ENCODE results near the gene RBM23.
A peak's percentile ranks its signal among the peaks of the same experiment; 100 is the strongest.
"Not testable (repeated sequence)": the region's sequence is repeated elsewhere in the genome, so short reads cannot be mapped to it uniquely, and the experiment has no call there.

RBM23 gene

DNA sequence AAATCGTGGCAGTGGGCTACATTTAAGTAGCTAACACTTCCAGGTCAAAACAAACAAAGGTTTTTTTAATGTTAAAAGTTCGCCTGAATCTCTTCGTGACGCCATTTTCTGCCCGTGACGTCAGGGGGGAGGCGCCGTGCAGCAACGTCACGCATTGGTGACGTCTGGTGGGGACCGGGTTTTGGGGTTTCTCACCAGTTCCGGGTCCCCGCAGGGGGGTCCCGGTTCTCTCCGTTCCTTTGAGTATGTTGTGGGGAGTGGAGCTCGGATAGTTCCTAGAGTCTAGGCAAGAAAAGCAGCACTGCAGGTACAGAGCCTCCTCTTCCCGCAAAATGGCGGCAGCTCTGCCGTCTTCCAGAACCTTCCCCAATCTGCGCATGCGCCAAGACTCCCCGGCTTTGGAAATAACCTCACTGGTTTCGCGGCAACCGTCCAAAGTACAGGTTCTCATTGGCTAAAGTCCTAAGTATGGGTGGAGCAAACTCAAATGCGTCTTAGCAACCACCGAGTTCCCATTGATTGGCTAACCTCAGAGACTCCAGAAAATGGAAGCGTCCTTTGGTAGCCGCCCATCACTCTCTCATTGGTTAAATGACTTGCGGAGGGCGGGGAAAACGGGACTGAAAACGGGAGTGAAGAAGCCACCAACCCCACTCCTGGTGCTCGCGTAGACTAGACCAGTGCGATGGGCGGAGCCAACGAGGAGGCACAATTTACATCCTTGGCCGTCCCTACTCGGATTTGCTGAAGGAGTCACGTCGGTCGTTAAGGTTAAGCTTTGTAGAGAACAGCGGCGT is at the start of gene RBM23:
Gene RBM23 (minus strand): TSS at position 346 of the 797 bp plus-strand sequence.
- peak; percentile 99 to 100 for DNase-seq

DNA sequence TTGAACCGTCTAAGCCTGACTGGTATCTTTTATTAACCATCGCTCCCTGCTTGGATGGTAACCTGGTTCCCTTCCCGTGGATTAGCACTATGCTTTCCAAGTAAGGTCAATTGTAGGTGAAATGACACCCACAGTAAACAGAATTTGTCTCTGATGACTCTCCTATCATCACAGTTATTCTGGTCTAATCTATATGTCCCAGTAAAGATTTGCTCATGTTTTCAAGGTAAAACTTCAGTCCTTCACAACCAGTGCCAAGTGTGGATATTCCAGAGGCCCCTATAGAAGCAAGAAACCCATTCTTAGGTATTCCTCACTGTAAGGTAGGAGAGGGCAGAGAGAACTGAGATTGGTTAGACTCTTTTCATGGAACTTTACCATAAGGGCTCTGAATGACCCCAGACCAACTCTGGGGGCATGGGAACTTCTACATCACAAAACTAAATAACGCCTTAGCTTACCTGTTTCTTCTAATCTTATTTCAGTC is 47.9 kb upstream of the RBM23 start:
- DNase-seq, result no peak

DNA sequence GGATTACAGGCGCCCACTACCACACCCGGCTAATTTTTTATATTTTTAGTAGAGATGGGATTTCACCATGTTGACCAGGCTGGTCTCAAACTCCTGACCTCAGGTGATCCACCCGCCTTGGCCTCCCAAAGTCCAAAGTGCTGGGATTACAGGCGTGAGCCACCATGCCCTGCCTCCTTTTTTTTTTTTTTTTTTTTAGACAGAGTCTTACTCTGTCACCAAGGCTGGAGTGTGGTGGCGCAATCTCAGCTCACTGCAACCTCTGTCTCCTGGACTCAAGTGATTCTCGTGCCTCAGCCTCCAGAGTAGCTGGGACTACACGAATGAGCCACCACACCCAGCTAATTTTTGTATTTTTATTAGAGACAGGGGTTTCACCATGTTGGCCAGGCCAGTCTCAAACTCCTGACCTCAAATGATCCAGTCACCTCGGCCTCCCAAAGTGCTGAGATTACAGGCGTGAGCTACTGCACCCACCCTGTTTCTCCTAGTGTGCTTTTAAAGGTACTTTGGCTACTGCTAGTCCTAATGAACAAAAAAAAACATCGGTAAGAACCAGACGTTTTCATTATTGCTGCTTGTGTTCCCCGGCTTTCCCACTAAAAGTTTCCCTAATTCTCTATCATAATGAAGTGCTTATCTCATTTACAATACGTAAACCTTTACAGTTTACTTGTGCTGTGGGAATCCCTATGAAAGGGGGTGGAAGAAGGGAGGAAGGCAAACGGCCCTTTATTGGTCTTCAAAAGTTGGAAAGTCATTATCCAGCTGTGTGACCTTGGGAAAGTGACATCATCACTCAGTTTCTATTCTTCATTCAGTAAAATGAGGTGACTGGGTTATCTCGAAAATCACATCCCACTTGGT is 47.2 kb upstream of the RBM23 start:
- not testable (repeated sequence) for DNase-seq

DNA sequence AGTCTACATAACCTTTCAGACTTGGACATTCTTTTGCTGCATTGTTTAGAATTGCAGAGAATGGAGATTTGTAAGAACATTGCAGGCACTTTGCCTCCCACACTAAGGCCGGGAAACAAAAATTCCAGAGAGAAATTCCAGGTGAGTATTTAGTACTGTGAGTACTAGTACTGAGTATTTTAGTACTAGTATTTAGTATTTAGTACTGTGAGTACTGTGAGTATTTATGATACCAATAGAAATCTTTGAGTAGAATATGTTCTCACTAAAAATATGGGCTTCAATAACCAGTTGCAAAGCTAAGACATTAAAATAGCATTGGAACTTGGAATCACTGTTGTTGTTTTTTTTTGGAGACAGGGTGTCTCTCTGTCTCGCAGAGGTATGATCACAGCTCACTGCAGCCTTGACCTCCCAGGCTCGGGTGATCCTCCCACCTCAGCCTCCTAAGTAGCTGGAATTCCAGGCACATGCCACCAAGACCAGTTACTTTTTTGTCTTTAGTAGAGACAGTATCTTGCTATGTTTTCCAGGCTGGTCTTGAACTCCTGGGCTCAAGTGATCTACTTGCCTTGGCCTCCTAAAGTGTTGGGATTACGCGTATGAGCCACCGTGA is 43.2 kb upstream of the RBM23 start:
- no peak for DNase-seq

DNA sequence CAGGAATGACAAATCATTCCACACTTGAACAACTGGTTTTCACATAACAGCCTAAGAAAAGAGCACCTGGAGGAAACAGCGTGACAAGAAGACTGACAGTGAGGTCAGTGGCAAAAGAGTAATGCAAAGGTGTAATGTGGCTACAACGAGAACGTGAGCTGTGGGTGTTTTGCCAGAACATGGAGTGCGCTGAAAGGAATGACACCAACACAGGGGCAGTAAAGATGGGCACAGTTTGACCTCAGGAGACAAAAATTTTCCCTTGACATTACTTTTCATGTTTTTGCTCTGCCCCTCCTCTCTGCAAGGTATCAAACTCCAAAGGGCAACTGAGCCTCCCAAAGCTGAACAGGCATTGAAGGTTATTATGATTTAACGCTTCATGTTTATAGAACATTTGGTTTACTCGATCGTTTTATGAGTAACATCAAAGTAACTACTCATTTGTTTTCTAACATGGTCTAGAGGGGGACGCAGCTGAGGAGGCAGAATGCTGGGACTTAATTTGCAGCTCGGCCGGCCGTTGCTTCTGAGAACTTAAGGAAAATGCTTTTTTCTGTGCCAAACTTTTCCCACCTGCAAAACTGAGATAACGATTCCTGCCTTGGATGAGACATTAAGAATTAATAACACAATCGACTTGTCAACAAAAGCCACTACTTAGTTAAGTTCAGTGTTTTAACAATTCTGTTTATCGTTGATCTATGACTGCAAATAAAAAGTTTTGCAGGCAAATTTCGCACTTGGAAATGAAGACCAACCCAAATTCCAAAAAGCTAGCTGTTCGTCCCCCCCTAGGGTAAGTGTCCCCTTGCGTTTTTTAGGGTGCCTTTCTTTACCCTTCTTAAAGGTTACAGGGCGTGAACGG is 37.0 kb upstream of the RBM23 start:
- DNase-seq, result no peak

DNA sequence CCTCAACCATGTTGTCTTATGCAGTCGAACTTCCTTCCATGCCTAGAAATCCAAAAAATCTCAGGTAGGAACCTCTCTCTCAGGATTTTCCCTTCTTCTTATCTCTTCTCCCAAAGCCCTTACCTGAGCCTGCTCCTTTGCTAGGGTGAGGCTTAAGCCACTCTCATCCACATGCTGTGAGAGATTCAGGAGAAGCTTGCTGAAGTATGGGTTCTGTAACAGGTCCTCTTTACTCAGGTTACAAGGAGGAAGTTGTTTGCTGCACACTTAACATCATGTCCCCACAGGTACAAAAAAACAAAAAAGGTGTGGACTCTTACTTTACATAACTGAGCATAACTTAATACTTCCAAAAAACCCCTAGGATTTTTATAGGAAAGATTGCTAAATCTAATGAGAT is 33.5 kb upstream of the RBM23 start:
- DNase-seq, result no peak

DNA sequence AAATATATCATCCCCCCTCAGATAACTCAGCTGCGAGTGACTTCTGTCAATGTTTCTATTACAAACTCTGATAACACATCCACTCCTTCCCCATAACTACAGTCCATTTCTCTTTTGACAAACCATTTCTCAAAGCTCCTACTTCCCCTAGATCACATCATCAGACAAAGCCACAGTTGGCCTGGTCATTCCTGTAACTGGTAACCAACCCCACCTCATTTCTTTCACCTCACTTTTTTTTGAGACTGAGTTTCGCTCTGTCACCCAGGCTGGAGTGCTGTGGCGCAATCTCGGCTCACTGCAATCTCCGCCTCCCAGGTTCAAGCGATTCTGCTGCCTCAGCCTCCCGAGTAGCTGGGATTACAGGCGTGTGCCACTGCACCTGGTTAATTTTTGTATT is 32.8 kb upstream of the RBM23 start:
- DNase-seq, result not testable (repeated sequence)

DNA sequence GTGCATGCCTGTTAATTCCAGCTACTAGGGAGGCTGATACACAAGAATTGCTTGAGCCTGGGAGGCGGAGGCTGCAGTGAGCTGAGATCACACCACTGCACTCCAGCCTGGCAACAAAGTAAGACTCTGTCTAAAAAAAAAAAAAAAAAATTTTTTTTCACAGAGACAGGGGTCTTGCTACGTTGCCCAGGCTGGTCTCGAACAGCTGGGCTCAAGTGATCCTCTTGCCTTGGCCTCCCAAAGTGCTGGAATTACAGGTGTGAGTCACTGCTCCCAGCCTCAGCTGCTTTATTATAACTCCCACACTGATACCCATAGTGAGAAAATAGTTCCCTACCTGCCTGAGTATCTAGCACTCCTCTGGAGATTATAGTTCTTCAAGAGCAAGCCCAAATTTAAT is 26.7 kb upstream of the RBM23 start:
- no peak for DNase-seq

DNA sequence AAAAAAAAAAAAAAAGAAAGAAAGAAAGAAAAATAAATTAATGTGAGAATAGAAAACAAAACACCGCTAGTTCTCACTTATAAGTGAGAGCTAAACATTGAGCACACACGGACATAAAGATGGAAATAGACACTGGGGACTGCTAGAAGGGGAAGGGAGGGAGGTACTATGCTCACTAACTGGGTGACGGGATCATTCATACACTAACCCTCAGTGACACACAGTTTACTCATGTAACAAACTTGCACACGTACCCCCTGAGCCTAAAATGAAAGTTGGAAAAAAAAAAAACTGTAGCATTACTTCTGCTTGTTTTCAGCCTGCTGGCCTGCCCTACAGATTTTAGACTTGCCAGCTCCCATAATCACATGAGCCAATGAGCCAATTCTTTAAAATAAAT is 20.7 kb upstream of the RBM23 start:
- no peak for DNase-seq

DNA sequence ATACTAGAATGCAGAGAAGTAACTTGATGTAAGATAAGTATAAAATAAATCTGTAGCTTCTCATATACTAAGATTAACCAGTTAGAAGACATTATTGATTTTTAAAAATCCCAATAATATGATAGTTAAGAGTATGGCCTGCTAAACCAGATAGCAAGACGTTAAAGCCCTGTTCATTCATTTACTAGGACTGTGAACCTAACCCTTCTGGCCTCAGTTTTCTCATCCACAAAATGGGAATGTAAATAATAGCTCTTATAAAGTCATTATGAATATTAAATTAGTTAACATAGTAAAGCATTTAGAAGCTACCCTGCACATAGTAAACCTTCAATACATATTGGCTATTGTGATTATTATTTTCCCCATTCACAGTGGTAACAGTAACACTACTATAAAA is 16.2 kb upstream of the RBM23 start:
- DNase-seq, result no peak

DNA sequence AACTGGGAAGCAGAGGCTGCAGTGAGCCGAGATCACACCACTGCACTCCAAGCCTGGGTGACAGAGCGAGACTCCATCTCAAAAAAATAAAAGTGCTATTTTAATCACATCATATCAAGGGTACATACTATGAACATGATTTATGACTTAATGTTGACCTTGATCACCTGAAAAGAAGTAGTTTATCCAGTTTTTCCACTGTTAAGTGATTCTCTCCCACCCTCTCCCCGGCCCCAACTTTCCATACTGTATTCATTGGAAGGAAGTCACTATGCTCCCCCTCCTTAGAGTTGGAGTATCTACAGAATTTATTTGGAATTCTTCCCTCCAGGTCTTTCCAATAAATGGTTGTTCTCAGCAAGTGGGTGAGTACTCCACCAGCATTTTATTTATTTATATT is 13.2 kb upstream of the RBM23 start:
- no peak for DNase-seq

DNA sequence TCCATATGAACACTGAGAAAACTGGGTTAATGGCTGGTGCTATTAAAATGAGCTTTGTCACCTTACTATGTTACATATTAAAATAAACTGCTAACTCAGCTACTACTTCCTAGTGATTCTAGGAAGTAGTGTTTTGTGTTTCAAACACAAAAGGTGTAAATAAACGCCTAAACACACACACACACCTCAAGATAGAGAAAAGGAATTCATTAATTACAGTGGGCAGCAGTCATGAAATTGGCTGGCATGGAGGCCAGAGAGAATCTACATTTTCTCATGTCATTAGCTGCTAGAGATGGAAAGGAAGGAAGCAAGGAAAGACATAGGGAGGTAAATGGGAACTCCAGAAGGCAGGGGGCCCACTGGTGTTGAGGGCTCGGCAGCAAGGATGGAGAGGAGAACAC is 11.0 kb upstream of the RBM23 start:
- DNase-seq, result no peak

DNA sequence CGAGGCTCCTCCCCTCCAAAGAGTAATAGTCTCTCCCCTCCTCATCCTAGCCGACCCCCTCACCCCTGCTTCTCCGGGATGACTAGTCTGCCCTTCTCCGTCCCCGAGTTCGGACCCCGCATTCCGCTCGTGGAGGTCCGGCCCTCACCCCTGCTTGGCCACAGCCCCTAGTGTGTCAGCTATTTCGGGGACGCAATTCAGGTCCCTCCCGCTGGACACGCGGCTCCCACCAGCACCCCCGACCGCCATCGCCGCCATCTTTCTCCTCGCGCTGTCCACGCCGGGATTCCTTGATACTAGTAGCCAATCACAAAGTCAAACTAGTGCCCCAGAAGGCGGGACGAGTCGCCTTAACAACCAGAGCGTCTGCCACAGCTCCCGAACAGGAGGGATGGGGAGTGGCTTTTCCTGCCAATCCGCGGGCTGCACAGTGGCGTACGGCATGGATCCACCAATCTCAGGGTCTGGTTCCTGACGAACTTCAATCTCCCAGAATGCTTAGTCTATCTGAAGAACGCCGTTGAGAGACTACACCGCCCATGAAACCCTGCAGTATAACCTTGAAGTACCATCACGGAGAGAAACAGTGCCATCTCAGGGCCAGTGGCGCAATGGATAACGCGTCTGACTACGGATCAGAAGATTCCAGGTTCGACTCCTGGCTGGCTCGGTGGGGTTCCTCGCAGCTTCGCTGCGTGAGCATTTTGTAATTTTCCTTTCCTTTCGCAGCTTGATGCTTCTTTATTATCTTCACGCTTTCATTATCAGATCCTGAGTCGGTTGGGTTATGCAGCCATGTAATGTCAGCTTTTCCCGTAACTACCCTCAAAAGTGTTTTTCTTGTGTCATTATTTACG is 10.4 kb upstream of the RBM23 start, which contains the start of gene PRMT5:
Gene PRMT5 (minus strand): TSS at position 273 of the 857 bp plus-strand sequence. CDS start 15 bp downstream, at position 258.
- DNase-seq, result peak; percentile 99 to 100

DNA sequence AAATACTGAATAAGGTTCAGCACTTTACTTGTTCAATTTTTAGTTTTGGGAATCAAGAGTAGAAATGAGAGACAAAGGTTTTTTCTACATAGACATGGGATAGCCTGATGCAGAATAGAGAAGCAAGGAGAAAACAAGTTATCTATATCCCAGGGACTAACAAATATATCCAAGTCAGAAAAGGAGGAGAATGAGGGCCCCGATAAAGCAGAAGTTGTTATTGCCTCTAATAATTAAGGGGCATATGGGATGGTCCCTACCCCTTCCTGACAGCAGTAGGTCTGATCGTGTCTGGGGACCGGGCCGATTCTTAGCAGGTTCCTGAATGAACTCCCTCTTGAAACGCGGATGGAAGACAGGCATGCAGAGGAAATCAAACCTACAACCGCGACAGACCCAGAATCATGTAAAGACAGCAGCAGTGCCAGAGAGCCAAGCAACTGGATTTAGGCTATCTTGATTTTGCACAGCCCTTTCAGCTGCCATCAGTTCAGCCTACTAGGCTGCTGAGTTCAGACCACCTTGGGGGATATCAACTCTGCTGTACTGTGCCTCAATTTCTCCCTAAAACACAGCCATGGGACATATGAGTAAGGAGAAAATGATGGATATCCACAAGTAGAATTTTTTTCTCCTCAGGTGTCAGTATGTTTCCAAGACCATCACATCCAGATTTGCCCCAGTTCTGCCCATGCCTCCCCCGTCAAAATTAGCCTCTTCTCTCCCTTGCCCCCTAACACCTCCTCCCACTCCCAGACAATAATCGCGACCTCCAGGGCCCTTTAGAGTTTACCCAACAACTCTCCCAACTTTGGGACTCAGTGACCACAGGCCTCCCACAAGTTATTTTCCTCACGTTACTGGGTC is 9.5 kb upstream of the RBM23 start:
- DNase-seq, result no peak

DNA sequence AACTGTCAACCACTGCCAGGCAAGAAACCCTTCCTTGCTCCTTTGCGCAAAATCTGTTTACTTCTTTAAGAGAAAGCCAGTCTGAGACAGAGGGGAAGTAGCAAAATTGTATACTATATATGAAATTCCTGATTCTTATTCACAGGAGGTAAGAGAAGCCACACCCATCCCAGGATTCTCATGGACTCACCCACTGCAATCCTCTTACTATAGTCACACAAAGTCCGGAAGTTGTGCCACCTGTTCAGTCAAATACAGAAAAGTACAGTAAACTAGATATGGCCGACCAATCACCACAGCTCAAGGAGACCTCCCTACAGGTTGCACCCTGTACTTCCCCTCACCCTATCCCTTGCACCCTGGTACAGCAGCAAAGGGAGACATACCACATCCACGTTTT is 7.4 kb upstream of the RBM23 start:
- DNase-seq, result no peak

DNA sequence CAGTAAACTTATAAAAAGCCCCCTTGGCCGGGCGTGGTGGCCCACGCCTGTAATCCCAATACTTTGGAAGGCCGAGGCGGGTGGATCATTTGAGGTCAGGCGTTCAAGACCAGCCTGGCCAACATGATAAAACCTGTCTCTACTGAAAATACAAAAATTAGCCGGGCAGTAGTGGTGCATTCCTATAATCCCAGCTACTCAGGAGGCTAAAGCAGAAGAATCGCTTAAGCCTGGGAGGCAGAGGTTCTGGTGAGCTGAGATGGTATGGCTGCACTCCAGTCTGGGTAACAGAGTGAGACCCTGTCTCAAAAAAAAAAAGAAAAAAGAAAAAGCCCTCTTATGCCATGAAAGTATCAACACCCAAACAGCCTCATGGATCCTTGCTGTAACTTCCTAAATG is 6.6 kb upstream of the RBM23 start:
- no peak for DNase-seq

DNA sequence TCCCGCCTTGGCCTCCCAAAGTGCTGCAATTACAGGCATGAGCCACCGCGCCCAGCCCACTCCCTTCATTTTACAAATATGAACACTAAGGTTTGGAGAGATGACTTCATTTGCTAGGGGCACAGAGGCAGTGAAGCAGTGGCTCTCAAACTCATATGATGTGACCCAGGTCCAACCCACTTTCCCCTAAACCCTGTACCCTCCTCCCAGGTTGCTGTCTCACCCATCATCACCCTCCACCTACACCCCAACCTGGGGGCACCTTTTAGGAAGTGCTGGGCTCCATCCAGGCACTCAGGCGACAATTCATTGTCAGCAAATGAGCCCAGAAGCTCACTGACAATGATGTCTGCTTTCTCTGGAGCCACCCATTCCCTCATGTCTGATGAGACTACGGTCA is 4.8 kb upstream of the RBM23 start:
- no peak for DNase-seq

DNA sequence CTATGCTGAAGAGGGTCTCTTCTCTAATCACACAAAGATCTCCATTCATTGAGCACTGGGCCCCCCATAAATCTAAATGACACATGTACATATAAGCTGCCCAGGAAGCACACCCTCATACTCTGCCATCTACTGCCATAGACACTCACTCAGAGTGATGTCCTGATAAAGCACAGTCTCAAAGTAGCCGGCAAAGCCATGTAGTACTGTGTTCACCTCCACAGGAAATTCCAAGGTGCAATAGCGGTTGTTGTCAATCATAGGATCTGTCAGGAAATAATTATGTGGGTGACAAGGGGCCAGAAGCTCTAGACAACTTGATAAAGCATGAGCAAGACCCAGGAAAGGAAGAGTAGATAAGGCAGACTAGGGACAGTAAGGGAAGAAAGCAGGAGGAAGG is 3.3 kb upstream of the RBM23 start:
- DNase-seq, result no peak

DNA sequence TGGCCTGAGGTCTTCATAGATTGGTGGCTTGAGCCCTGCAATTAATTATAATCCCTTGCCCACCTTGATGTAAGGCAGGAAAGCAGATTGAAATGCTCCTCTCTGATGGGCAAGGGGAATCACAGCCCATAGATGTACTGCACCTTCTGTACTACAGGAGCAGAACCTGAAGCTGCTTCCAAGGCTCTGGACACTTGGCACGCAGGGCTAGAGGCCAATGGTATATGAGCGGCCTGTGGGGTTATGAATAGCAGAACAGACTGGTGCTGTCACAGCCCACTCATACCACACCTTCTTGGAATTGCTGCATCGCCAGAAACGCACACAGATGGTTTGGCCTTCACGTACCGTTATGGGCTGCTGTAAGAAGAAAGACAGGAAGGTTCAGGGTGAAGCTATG is 1.7 kb upstream of the RBM23 start:
- no peak for DNase-seq

DNA sequence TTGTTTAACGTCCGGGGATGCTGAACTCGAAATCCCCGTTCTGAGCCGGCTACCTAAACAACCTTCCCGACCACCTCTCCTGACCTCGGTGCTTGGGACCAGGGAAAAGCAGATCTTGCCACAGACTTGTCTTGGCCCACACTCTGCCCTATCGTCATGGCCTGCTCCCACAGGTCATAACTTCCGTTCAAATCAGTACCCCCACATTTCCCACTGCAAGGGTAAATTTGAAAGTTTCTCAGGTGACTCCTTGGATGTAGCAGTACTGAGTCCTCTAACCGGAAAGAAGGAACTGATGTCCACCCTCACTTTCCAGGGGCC is 612 bp upstream of the RBM23 start:
- no peak for DNase-seq

Data from NCI-H187 (cell line).